Measurements from ENCODE around the gene KCNMA1. TPM values are rescaled to one million over a fixed set of nuclear protein-coding genes. Genes with fewer than 3 reads are reported as not detected.

Gene KCNMA1
- polyA plus RNA-seq, 1 donor from 2014 or later, result 60.8 TPM

GRCh38 chr10:77512219-77512578 is 125.4 kb downstream of the KCNMA1 start:
- no peak overlapping the region for H3K4me2 ChIP-seq (ENCODE audit: low read length)

GRCh38 chr10:77511498-77512218 is 126.0 kb downstream of the KCNMA1 start:
- H3K9ac ChIP-seq (ENCODE audit: low read length), result no peak overlapping the region
- H4K20me1 ChIP-seq (ENCODE audit: insufficient read depth), result no peaks in the 10 kb centered on the region
- peak overlapping the region; percentile 83 for H3K27ac ChIP-seq (ENCODE audit: low read length)
- H3K4me2 ChIP-seq (ENCODE audit: low read length), result no peak overlapping the region
- no peak overlapping the region for H3K4me3 ChIP-seq (ENCODE audit: low read length)
- H3K27me3 ChIP-seq (ENCODE audit: insufficient read depth, low read depth, low read length), result no peaks in the 10 kb centered on the region
- H3K9me2 ChIP-seq (ENCODE audit: insufficient read depth, low read length), result no peaks in the 10 kb centered on the region
- H3K36me3 ChIP-seq (ENCODE audit: insufficient read depth, low read length), result no peaks in the 10 kb centered on the region
- H3F3A ChIP-seq (ENCODE audit: insufficient read depth, low read length, poor library complexity, severe bottlenecking), result no peaks in the 10 kb centered on the region
- no peaks in the 10 kb centered on the region for H3K9me3 ChIP-seq (ENCODE audit: low read length)
- H2AFZ ChIP-seq (ENCODE audit: low read depth, low read length), result no peak overlapping the region
- TF ChIP-seq SMC3 (conservative IDR thresholded peaks at IDR 0.05; ENCODE audit: poor library complexity), result no peak
- TF ChIP-seq, protein P1, sequence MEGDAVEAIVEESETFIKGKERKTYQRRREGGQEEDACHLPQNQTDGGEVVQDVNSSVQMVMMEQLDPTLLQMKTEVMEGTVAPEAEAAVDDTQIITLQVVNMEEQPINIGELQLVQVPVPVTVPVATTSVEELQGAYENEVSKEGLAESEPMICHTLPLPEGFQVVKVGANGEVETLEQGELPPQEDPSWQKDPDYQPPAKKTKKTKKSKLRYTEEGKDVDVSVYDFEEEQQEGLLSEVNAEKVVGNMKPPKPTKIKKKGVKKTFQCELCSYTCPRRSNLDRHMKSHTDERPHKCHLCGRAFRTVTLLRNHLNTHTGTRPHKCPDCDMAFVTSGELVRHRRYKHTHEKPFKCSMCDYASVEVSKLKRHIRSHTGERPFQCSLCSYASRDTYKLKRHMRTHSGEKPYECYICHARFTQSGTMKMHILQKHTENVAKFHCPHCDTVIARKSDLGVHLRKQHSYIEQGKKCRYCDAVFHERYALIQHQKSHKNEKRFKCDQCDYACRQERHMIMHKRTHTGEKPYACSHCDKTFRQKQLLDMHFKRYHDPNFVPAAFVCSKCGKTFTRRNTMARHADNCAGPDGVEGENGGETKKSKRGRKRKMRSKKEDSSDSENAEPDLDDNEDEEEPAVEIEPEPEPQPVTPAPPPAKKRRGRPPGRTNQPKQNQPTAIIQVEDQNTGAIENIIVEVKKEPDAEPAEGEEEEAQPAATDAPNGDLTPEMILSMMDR (IDR thresholded peaks at IDR 0.05; ENCODE audit: poor library complexity, severe bottlenecking), result no peak
- TF ChIP-seq EP300 (conservative IDR thresholded peaks at IDR 0.05; ENCODE audit: poor library complexity, severe bottlenecking), result no peak
- no peak for TF ChIP-seq TAF1 (IDR thresholded peaks at IDR 0.05; ENCODE audit: low read depth)
- no peaks in the 10 kb centered on the region for H3K79me2 ChIP-seq (replicated peaks; ENCODE audit: insufficient read depth, low read length)

More at GRCh38 chr10:77512219-77512578, 125.4 kb downstream of the KCNMA1 start:
- Histone ChIP-seq H3K27ac (ENCODE audit: low read length) (peak overlapping the region; percentile 83), H3F3A (ENCODE audit: insufficient read depth, low read length, poor library complexity, severe bottlenecking) (no peaks in the 10 kb centered on the region), H3K27me3 (ENCODE audit: insufficient read depth, low read depth, low read length) (no peaks in the 10 kb centered on the region), H3K4me3 (ENCODE audit: low read length) (no peak overlapping the region), H3K9me3 (ENCODE audit: low read length) (no peaks in the 10 kb centered on the region), H3K9me2 (ENCODE audit: insufficient read depth, low read length) (no peaks in the 10 kb centered on the region), H2AFZ (ENCODE audit: low read depth, low read length) (no peak overlapping the region), H4K20me1 (ENCODE audit: insufficient read depth) (no peaks in the 10 kb centered on the region), H3K9ac (ENCODE audit: low read length) (no peak overlapping the region), H3K79me2 (replicated peaks; ENCODE audit: insufficient read depth, low read length) (no peaks in the 10 kb centered on the region), H3K36me3 (ENCODE audit: insufficient read depth, low read length) (no peaks in the 10 kb centered on the region)
- TF ChIP-seq RAD21 (conservative IDR thresholded peaks at IDR 0.05) (no peak), TAF1 (IDR thresholded peaks at IDR 0.05; ENCODE audit: low read depth) (no peak), MXI1 (conservative IDR thresholded peaks at IDR 0.05; ENCODE audit: poor library complexity, severe bottlenecking) (no peak), EZH2 (IDR thresholded peaks at IDR 0.05; ENCODE audit: borderline replicate concordance, insufficient read depth, low read length, poor library complexity, severe bottlenecking) (no peak), SMC3 (conservative IDR thresholded peaks at IDR 0.05; ENCODE audit: poor library complexity) (no peak), POLR2AphosphoS5 (IDR thresholded peaks at IDR 0.05) (no peak), EP300 (conservative IDR thresholded peaks at IDR 0.05; ENCODE audit: poor library complexity, severe bottlenecking) (no peak)
- TF ChIP-seq, protein P1 (IDR thresholded peaks at IDR 0.05; ENCODE audit: poor library complexity, severe bottlenecking), result no peak
- TF ChIP-seq, protein P2, sequence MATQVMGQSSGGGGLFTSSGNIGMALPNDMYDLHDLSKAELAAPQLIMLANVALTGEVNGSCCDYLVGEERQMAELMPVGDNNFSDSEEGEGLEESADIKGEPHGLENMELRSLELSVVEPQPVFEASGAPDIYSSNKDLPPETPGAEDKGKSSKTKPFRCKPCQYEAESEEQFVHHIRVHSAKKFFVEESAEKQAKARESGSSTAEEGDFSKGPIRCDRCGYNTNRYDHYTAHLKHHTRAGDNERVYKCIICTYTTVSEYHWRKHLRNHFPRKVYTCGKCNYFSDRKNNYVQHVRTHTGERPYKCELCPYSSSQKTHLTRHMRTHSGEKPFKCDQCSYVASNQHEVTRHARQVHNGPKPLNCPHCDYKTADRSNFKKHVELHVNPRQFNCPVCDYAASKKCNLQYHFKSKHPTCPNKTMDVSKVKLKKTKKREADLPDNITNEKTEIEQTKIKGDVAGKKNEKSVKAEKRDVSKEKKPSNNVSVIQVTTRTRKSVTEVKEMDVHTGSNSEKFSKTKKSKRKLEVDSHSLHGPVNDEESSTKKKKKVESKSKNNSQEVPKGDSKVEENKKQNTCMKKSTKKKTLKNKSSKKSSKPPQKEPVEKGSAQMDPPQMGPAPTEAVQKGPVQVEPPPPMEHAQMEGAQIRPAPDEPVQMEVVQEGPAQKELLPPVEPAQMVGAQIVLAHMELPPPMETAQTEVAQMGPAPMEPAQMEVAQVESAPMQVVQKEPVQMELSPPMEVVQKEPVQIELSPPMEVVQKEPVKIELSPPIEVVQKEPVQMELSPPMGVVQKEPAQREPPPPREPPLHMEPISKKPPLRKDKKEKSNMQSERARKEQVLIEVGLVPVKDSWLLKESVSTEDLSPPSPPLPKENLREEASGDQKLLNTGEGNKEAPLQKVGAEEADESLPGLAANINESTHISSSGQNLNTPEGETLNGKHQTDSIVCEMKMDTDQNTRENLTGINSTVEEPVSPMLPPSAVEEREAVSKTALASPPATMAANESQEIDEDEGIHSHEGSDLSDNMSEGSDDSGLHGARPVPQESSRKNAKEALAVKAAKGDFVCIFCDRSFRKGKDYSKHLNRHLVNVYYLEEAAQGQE (IDR thresholded peaks at IDR 0.05; ENCODE audit: borderline replicate concordance), result no peak

Measured in neural cell (in vitro differentiated cells).